HCT116 (cell line): ENCODE data around the gene SORBS1. TPM values are rescaled to one million over a fixed set of nuclear protein-coding genes. Genes with fewer than 3 reads are reported as not detected.

Experiments
- ATAC-seq: fragments of 200-7000 bp; cut with Tn5 transposase; 2 replicates; pipeline ENCODE4 v1.9.1; 2020; ENCODE audit warnings: mild to moderate bottlenecking, moderate library complexity
- BruUV-seq: library from RNA; stranded (reverse); fragments of 400-500 nt; replicated peaks from 2 replicates; lab custom pipeline; 2021; lab: Mats Ljungman, UMichigan
- CTCF ChIA-PET: fragments of 300-600 bp; sonication (Branson Sonifier 250); formaldehyde crosslinking; loops from one replicate; lab custom pipeline; 2021; ENCODE audit warnings: antibody characterized with exemption; lab: Charles Lee
- POLR2A ChIA-PET: fragments of 300-600, 350-600 bp; sonication (Branson Sonifier 250); formaldehyde crosslinking; loops from one replicate; lab custom pipeline; 2021; ENCODE audit warnings: antibody characterized with exemption; lab: Charles Lee
- RAD21 ChIA-PET, 2 experiments: fragments of 300-600 bp; sonication (Branson Sonifier 250); formaldehyde crosslinking; loops; one replicate each; lab custom pipeline; 2023; ENCODE audit warnings: low total read pairs in 2 of 2; ENCODE audit not compliant: uncharacterized antibody in 2 of 2, unreplicated experiment in 2 of 2, low non-redundant PET in 1 of 2; lab: Charles Lee
- DNase-seq: peaks from one replicate; pipeline ENCODE4 v3.0.0-alpha.2; 2010; ENCODE audit warnings: low read depth, low spot score
- H2AFZ ChIP-seq: fragments of 200-600 bp; shearing (Covaris generic), sonication (generic); 2 replicates; pipeline ENCODE4 v1.6.1; 2017; ENCODE audit warnings: low read depth, mixed run types, mixed read lengths, antibody characterized with exemption, low read length; ENCODE audit not compliant: poor library complexity, severe bottlenecking
- H3K27ac ChIP-seq: 2 replicates; pipeline ENCODE4 v1.5.1; 2012; ENCODE audit warnings: low read depth, low read length
- H3K27me3 ChIP-seq: fragments of 200-600 bp; sonication (generic); 2 replicates; pipeline ENCODE4 v1.6.1; 2016; ENCODE audit warnings: mixed run types, low read length, mixed read lengths; ENCODE audit not compliant: insufficient read depth
- H3K36me3 ChIP-seq, 2 experiments: fragments of 200-500 bp in 1 of 2; fragments of 200-600 bp in 1 of 2; sonication (Bioruptor generic) in 1 of 2; sonication (generic) in 1 of 2; 2 replicates each; pipeline versions ENCODE4 v1.5.1 to v1.6.1; 2014 to 2016; ENCODE audit warnings: low read length in 2 of 2, inconsistent platforms in 1 of 2, mixed read lengths in 1 of 2, mixed run types in 1 of 2; ENCODE audit not compliant: insufficient read depth in 2 of 2, control insufficient read depth in 1 of 2
- H3K4me1 ChIP-seq, 2 experiments: fragments of 200-600 bp in 1 of 2; sonication (generic) in 1 of 2; 2 replicates each; pipeline versions ENCODE4 v1.5.1 to v1.6.1; 2012 to 2017; ENCODE audit warnings: low read length in 2 of 2, inconsistent platforms in 1 of 2, mild to moderate bottlenecking in 1 of 2, mixed read lengths in 1 of 2, mixed run types in 1 of 2, moderate library complexity in 1 of 2; ENCODE audit not compliant: insufficient read depth in 2 of 2, control insufficient read depth in 1 of 2
- H3K4me2 ChIP-seq: fragments of 200-600 bp; sonication (generic); 2 replicates; pipeline ENCODE4 v1.6.1; 2017; ENCODE audit warnings: mixed run types, low read length, mixed read lengths
- H3K4me3 ChIP-seq, 2 experiments: fragments of 200-600 bp in 1 of 2; sonication (generic) in 1 of 2; replicated peaks in 1 of 2; 2 replicates each; pipeline ENCODE4 v1.5.1; 2011 to 2016; ENCODE audit warnings: low read length in 2 of 2, control low read depth in 1 of 2, low read depth in 1 of 2, mild to moderate bottlenecking in 1 of 2, mixed read lengths in 1 of 2, mixed run types in 1 of 2
- H3K79me2 ChIP-seq: fragments of 200-600 bp; sonication (generic); 2 replicates; pipeline ENCODE4 v1.6.1; 2017; ENCODE audit warnings: mild to moderate bottlenecking, mixed run types, low read length, moderate library complexity, mixed read lengths; ENCODE audit not compliant: insufficient read depth
- H3K9ac ChIP-seq: fragments of 200-600 bp; sonication (generic); 2 replicates; pipeline ENCODE4 v1.6.1; 2016; ENCODE audit warnings: low read length, mixed read lengths
- H3K9me2 ChIP-seq: fragments of 200-600 bp; sonication (generic), shearing (Covaris generic); 2 replicates; pipeline ENCODE4 v1.6.1; 2017; ENCODE audit warnings: mixed run types, mild to moderate bottlenecking, moderate library complexity; ENCODE audit not compliant: insufficient read depth
- H3K9me3 ChIP-seq, 2 experiments: fragments of 200-500 bp in 1 of 2; fragments of 200-600 bp in 1 of 2; sonication (Bioruptor generic) in 1 of 2; sonication (generic) in 1 of 2; 2 replicates each; pipeline ENCODE4 v1.6.1; 2014 to 2017; ENCODE audit warnings: low read length in 2 of 2, mixed read lengths in 2 of 2, inconsistent platforms in 1 of 2, low read depth in 1 of 2, mild to moderate bottlenecking in 1 of 2, mixed run types in 1 of 2, moderate library complexity in 1 of 2; ENCODE audit not compliant: control insufficient read depth in 1 of 2, insufficient read depth in 1 of 2
- H4K20me1 ChIP-seq: fragments of 200-600 bp; sonication (generic), shearing (Covaris generic); 2 replicates; pipeline ENCODE4 v1.6.1; 2017; ENCODE audit warnings: mixed run types, mild to moderate bottlenecking, moderate library complexity; ENCODE audit not compliant: insufficient read depth
- ATF3 ChIP-seq: IDR thresholded peaks from 2 replicates; pipeline ENCODE4 v1.6.1; 2012
- CBX3 ChIP-seq: IDR thresholded peaks from 2 replicates; pipeline ENCODE4 v1.6.1; 2012; ENCODE audit warnings: low read depth
- CTCF ChIP-seq, 3 experiments: fragments of 200-600 bp in 1 of 3; sonication (generic) in 1 of 3; IDR thresholded peaks in 2 of 3; conservative IDR thresholded peaks in 1 of 3; 2 replicates each; pipeline ENCODE4 v1.5.1; 2012 to 2017; ENCODE audit warnings: low read depth in 2 of 3, low read length in 2 of 3, antibody characterized with exemption in 1 of 3, borderline replicate concordance in 1 of 3, control low read depth in 1 of 3, mild to moderate bottlenecking in 1 of 3, mixed read lengths in 1 of 3, mixed run types in 1 of 3, moderate library complexity in 1 of 3; ENCODE audit not compliant: insufficient read depth in 1 of 3
- EGR1 ChIP-seq: IDR thresholded peaks from 2 replicates; pipeline ENCODE4 v1.6.1; 2012; ENCODE audit warnings: low read depth
- ELF1 ChIP-seq: IDR thresholded peaks from 2 replicates; pipeline ENCODE4 v1.6.1; 2012; ENCODE audit warnings: low read depth, borderline replicate concordance
- EZH2 ChIP-seq: fragments of 200-600 bp; sonication (generic); IDR thresholded peaks from 2 replicates; pipeline ENCODE4 v1.6.1; 2017; ENCODE audit warnings: antibody characterized with exemption, mixed run types
- FOSL1 ChIP-seq: IDR thresholded peaks from 2 replicates; pipeline ENCODE4 v1.6.1; 2012; ENCODE audit warnings: low read depth
- JUND ChIP-seq: IDR thresholded peaks from 2 replicates; pipeline ENCODE4 v1.6.1; 2012
- POLR2A ChIP-seq: IDR thresholded peaks from 2 replicates; pipeline ENCODE4 v1.7.0; 2011; ENCODE audit warnings: borderline replicate concordance; ENCODE audit not compliant: insufficient read depth, insufficient read length; ENCODE audit errors: extremely low read depth
- POLR2AphosphoS5 ChIP-seq: IDR thresholded peaks from 2 replicates; pipeline ENCODE4 v1.6.1; 2011; ENCODE audit warnings: mild to moderate bottlenecking, low read depth, low read length, moderate library complexity
- RAD21 ChIP-seq: IDR thresholded peaks from 2 replicates; pipeline ENCODE4 v1.6.1; 2012; ENCODE audit warnings: low read depth, mild to moderate bottlenecking
- REST ChIP-seq: IDR thresholded peaks from 2 replicates; pipeline ENCODE4 v1.6.1; 2012; ENCODE audit warnings: low read depth
- SP1 ChIP-seq: IDR thresholded peaks from 2 replicates; pipeline ENCODE4 v1.6.1; 2012; ENCODE audit warnings: low read depth
- TCF7L2 ChIP-seq: IDR thresholded peaks from 2 replicates; pipeline ENCODE4 v1.7.0; 2011; ENCODE audit warnings: borderline replicate concordance, inconsistent platforms; ENCODE audit not compliant: insufficient read depth, insufficient read length; ENCODE audit errors: extremely low read depth
- YY1 ChIP-seq: IDR thresholded peaks from 2 replicates; pipeline ENCODE4 v1.6.1; 2011; ENCODE audit warnings: low read length, low read depth, moderate library complexity, mild to moderate bottlenecking; ENCODE audit not compliant: insufficient replicate concordance; ENCODE audit errors: extremely low read depth
- ZNF274 ChIP-seq: fragments of 200-500 bp; sonication (Bioruptor generic); IDR thresholded peaks from 2 replicates; pipeline ENCODE4 v1.6.1; 2014; ENCODE audit warnings: mild to moderate bottlenecking, low read depth, low read length, inconsistent platforms
- intact Hi-C: fragments of 100-400 bp; cut with micrococcal nuclease; formaldehyde crosslinking; loops from 2 replicates; pipeline ENCODE4 v1.10.0; 2022
- total RNA-seq: library from RNA; stranded (reverse); gene quantifications from one replicate; pipeline ENCODE4 v1.2.1, GENCODE V29; 2021; ENCODE audit not compliant: unreplicated experiment
- TF ChIP-seq, protein P1 (sequence below): IDR thresholded peaks from 2 replicates; pipeline ENCODE4 v1.6.1; 2011; ENCODE audit warnings: mild to moderate bottlenecking, low read length, moderate library complexity; ENCODE audit not compliant: insufficient replicate concordance; ENCODE audit errors: extremely low read depth
- TF ChIP-seq, protein P2 (sequence below): IDR thresholded peaks from 2 replicates; pipeline ENCODE4 v1.6.1; 2012

SORBS1 gene
- total RNA-seq, 1 experiment from 2014 or later = 3.4 TPM

DNA sequence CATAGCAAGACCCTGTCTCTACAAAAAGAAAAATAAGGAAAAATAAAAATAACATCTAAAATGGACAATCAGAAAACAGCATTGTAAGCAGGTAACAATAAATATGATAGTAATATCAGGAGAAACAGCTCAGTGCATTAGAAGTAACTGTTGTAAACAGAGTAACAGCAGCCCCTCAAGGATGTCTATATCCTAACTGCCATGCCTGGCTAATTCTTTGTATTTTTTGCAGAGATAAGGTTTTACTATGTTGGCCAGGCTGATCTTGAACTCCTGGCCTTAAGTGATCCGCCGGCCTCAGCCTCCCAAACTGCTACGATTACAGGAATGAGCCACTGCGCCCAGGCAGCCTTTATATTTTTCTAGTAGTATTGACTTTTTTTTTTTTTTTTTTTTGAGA lies 7.5 kb downstream of the SORBS1 start:
- Histone ChIP-seq H3K27ac (no peak overlapping the region), H3K4me2 (no peak overlapping the region), H3K9ac (no peak overlapping the region), H3K9me3 (no peaks in the 10 kb centered on the region), H3K4me1 (peaks cover 0 to 10% of the 10 kb centered on the region in 2 experiments; a peak in 2 of 4 replicates), H3K36me3 (no peaks in the 10 kb centered on the region), H2AFZ (no peak overlapping the region), H3K9me2 (no peaks in the 10 kb centered on the region), H3K27me3 (peaks cover 9% of the 10 kb centered on the region; the same call in 1 of the 2 replicates), H4K20me1 (no peaks in the 10 kb centered on the region), H3K79me2 (no peaks in the 10 kb centered on the region), H3K4me3 (no peak overlapping the region)
- intact Hi-C loops = no loop called here
- ChIA-PET RAD21 (no interaction called here), POLR2A (no interaction called here), CTCF (no interaction called here)
- DNase-seq (no peak), ATAC-seq (no peak)
- TF ChIP-seq, protein P1, sequence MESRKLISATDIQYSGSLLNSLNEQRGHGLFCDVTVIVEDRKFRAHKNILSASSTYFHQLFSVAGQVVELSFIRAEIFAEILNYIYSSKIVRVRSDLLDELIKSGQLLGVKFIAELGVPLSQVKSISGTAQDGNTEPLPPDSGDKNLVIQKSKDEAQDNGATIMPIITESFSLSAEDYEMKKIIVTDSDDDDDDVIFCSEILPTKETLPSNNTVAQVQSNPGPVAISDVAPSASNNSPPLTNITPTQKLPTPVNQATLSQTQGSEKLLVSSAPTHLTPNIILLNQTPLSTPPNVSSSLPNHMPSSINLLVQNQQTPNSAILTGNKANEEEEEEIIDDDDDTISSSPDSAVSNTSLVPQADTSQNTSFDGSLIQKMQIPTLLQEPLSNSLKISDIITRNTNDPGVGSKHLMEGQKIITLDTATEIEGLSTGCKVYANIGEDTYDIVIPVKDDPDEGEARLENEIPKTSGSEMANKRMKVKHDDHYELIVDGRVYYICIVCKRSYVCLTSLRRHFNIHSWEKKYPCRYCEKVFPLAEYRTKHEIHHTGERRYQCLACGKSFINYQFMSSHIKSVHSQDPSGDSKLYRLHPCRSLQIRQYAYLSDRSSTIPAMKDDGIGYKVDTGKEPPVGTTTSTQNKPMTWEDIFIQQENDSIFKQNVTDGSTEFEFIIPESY = no peak
- TF ChIP-seq CTCF (IDR thresholded peaks at IDR 0.05 in 2 of 3, conservative IDR thresholded peaks at IDR 0.05 in 1 of 3; ENCODE audit: borderline replicate concordance in 1 of 3, insufficient read depth in 1 of 3, low read depth in 2 of 3, low read length in 2 of 3) = no peak
- no peak for TF ChIP-seq ELF1
- TF ChIP-seq POLR2A = no peak
- TF ChIP-seq FOSL1 = no peak
- no peak for TF ChIP-seq EGR1
- TF ChIP-seq CBX3 = no peak
- no peak for TF ChIP-seq SP1
- TF ChIP-seq YY1 = no peak
- no peak for TF ChIP-seq ATF3
- no peak for TF ChIP-seq ZNF274
- TF ChIP-seq EZH2 = no peak
- no peak for TF ChIP-seq REST
- TF ChIP-seq TCF7L2 = no peak
- TF ChIP-seq, protein P2, sequence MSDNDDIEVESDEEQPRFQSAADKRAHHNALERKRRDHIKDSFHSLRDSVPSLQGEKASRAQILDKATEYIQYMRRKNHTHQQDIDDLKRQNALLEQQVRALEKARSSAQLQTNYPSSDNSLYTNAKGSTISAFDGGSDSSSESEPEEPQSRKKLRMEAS = no peak
- no peak for TF ChIP-seq RAD21
- TF ChIP-seq JUND = no peak
- TF ChIP-seq POLR2AphosphoS5 = no peak
- BruUV-seq = no TSS peak
